Thyroid gland (tissue), 4 donors: ENCODE data around the gene RPS27A. TPM values are rescaled to one million over a fixed set of nuclear protein-coding genes. Genes with fewer than 3 reads are reported as not detected.
A peak's percentile ranks its signal among the peaks of the same experiment; 100 is the strongest.
"Not testable (repeated sequence)": the region's sequence is repeated elsewhere in the genome, so short reads cannot be mapped to it uniquely, and the experiment has no call there.

Experiments used
- DNase-seq, 2 donors: peaks; one replicate each; pipeline ENCODE4 v3.0.0-alpha.2; 2019
- H3K27ac ChIP-seq, 3 donors: fragments of 200-600 bp; sonication (generic); 1 replicate in 2 of 3; 2 replicates in 1 of 3; pipeline ENCODE4 v1.5.1; 2016 to 2019; ENCODE audit warnings: mild to moderate bottlenecking in 1 of 3, moderate library complexity in 1 of 3
- H3K27me3 ChIP-seq: fragments of 200-600 bp; sonication (generic); one replicate; pipeline ENCODE4 v1.5.1; 2019
- H3K36me3 ChIP-seq, 2 donors: fragments of 200-600 bp; sonication (generic); one replicate each; pipeline ENCODE4 v1.5.1; 2016 to 2019
- H3K4me1 ChIP-seq, 2 donors: fragments of 200-600 bp; sonication (generic); one replicate each; pipeline ENCODE4 v1.5.1; 2017 to 2019
- H3K4me3 ChIP-seq, 3 donors: fragments of 200-600 bp; sonication (generic); replicated peaks in 1 of 3; 1 replicate in 2 of 3; 2 replicates in 1 of 3; pipeline ENCODE4 v1.5.1; 2016; ENCODE audit warnings: mild to moderate bottlenecking in 1 of 3
- H3K9me3 ChIP-seq: fragments of 200-600 bp; sonication (generic); one replicate; pipeline ENCODE4 v1.5.1; 2017
- POLR2A ChIP-seq, 2 donors: fragments of 450-650 bp; IDR thresholded peaks; one replicate each; pipeline ENCODE4 v1.6.1; 2017; ENCODE audit warnings: antibody characterized with exemption in 2 of 2, mild to moderate bottlenecking in 2 of 2, moderate library complexity in 1 of 2
- WGBS, 2 donors: methylation state at CpG; one replicate each; pipeline ENCODE4 v1.1.5; 2017; 5-methylcytosine and 5-hydroxymethylcytosine counted together
- intact Hi-C: fragments of 100-400 bp; cut with DNase I; formaldehyde crosslinking; loops from one replicate; pipeline ENCODE4 v1.15.1; 2023
- total RNA-seq, 4 donors: library from RNA; depleted of rRNA; stranded (reverse); fragments of >200 nt; gene quantifications; one replicate each; pipeline ENCODE4 v1.2.3, GENCODE V29; 2016
- TF ChIP-seq, protein P1 (sequence below), 6 experiments: fragments of 200-600 bp in 3 of 6; fragments of 450-650 bp in 3 of 6; sonication (generic) in 3 of 6; IDR thresholded peaks; one replicate each; pipeline ENCODE4 v1.5.1; 2016 to 2019; ENCODE audit warnings: antibody characterized with exemption in 6 of 6, mild to moderate bottlenecking in 2 of 6, inconsistent platforms in 1 of 6, moderate library complexity in 1 of 6

Gene RPS27A
- total RNA-seq, 4 donors from 2014 or later = 529 to 1,905 (median 1,352) TPM

GRCh38 chr2:55204950-55205349 is 27.5 kb upstream of the RPS27A start:
- TF ChIP-seq, protein P1, sequence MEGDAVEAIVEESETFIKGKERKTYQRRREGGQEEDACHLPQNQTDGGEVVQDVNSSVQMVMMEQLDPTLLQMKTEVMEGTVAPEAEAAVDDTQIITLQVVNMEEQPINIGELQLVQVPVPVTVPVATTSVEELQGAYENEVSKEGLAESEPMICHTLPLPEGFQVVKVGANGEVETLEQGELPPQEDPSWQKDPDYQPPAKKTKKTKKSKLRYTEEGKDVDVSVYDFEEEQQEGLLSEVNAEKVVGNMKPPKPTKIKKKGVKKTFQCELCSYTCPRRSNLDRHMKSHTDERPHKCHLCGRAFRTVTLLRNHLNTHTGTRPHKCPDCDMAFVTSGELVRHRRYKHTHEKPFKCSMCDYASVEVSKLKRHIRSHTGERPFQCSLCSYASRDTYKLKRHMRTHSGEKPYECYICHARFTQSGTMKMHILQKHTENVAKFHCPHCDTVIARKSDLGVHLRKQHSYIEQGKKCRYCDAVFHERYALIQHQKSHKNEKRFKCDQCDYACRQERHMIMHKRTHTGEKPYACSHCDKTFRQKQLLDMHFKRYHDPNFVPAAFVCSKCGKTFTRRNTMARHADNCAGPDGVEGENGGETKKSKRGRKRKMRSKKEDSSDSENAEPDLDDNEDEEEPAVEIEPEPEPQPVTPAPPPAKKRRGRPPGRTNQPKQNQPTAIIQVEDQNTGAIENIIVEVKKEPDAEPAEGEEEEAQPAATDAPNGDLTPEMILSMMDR (IDR thresholded peaks at IDR 0.05) = no peak
- no peak for TF ChIP-seq POLR2A (IDR thresholded peaks at IDR 0.05)
- Histone ChIP-seq H3K36me3 (no peaks in the 10 kb centered on the region), H3K4me3 (no peak overlapping the region), H3K27me3 (no peaks in the 10 kb centered on the region), H3K27ac (no peak overlapping the region), H3K9me3 (no peaks in the 10 kb centered on the region), H3K4me1 (no peaks in the 10 kb centered on the region)
- intact Hi-C loops = no loop called here
- 90 to 97% methylated on average over 2 of the region's 2 CpGs for WGBS, 2 donors
- DNase-seq = no peak

- intact Hi-C loops = no loop called here
- Histone ChIP-seq H3K4me3 (no peak overlapping the region), H3K36me3 (no peaks in the 10 kb centered on the region), H3K9me3 (no peaks in the 10 kb centered on the region), H3K27ac (no peak overlapping the region), H3K27me3 (no peaks in the 10 kb centered on the region), H3K4me1 (peaks cover 0 to 2% of the 10 kb centered on the region in 2 donors)
- DNase-seq = no peak
- TF ChIP-seq, protein P1 (IDR thresholded peaks at IDR 0.05) = no peak
- no peak for TF ChIP-seq POLR2A (IDR thresholded peaks at IDR 0.05)
Observed at GRCh38 chr2:55213822-55214221, 18.7 kb upstream of the RPS27A start.

DNA sequence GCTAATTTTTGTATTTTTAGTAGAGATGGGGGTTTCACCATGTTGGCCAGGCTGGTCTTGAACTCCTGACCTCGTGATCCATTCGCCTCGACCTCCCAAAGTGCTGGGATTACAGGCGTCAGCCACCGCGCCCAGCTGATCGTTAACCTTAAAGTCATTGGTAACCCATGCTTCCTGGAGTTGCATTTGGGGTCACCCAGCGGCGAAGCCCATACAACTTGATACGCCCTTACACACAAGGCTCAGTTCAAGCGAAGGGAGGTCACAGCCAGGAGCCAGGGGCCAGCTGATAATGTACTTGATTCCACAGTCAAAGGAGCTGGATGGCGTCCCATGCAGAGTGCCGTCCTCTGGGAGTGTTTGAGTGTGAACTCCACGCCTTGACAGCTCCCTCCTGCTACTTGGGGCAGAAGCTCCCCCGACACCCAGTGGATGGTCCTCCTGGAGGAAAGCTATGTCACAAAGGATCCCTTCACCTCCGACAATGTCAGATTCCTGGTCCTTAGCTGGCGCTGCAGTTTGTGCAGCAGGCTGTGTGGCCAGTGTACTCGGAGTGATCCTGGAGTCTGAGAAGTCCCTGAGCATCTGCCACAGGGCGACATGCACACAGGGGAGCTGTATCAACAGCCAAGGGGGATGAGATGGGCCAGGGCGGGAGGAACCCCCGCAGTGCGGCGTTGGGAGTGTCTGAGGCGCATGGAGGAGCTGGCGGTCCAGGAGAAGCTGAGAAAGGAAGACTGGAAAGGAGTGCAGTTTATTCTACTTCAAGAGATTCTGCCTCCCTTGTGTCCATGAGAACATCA is 8.3 kb upstream of the RPS27A start:
- H3K36me3 ChIP-seq = no peaks in the 10 kb centered on the region
- no peaks in the 10 kb centered on the region for H3K9me3 ChIP-seq
- intact Hi-C loops = no loop called here
- H3K4me3 ChIP-seq = peak overlapping the region in 1 of 3 donors; percentile 73
- peak; percentile 13 to 18 for DNase-seq
- TF ChIP-seq POLR2A (IDR thresholded peaks at IDR 0.05) = no peak
- TF ChIP-seq, protein P1 (IDR thresholded peaks at IDR 0.05) = no peak
- no peaks in the 10 kb centered on the region for H3K4me1 ChIP-seq
- no peaks in the 10 kb centered on the region for H3K27me3 ChIP-seq
- WGBS, 2 donors = 79 to 84% methylated on average over 25 of the region's 25 CpGs
- peak overlapping the region; percentile 90 to 98 (median 94) for H3K27ac ChIP-seq

DNA sequence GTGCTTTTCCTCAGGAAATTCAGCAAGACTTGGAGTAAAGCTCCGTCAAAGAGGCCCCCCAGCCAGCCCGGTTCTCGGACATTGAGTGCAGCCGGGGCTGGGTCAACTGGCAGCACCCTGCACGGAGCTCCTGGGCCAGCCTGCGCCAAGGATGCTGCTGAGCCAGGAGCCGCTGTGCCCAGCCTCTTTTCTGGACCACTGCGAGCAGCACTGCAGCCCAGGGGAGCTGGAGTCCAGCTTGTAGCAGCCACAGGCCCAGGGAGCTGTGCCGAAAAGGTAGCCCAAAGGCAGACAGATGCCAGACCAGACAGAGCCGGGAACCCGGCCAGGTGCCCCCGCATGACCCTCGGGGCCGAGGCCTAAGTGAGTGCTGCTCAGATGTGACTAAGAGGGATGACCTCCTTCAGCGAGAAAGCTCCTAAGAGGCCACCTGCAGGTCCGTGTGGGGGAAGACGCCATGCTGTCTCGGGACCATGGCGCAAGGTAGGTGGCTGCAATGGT is 7.7 kb upstream of the RPS27A start:
- H3K4me3 ChIP-seq = no peak overlapping the region
- TF ChIP-seq, protein P1 (IDR thresholded peaks at IDR 0.05) = no peak
- no peak for TF ChIP-seq POLR2A (IDR thresholded peaks at IDR 0.05)
- no peak overlapping the region for H3K27ac ChIP-seq
- intact Hi-C loops = no loop called here
- no peak for DNase-seq
- H3K9me3 ChIP-seq = no peaks in the 10 kb centered on the region
- no peaks in the 10 kb centered on the region for H3K36me3 ChIP-seq
- H3K27me3 ChIP-seq = no peaks in the 10 kb centered on the region
- no peaks in the 10 kb centered on the region for H3K4me1 ChIP-seq
- WGBS, 2 donors = 80 to 88% methylated on average over 13 to 15 of the region's 19 CpGs

GRCh38 chr2:55225481-55226020 is 6.9 kb upstream of the RPS27A start:
- DNase-seq = peak in 1 of 2 donors; percentile 6
- peaks cover under 1 to 2% of the 10 kb centered on the region in 2 donors for H3K4me1 ChIP-seq
- intact Hi-C loops = no loop called here
- H3K36me3 ChIP-seq = no peaks in the 10 kb centered on the region
- H3K9me3 ChIP-seq = no peaks in the 10 kb centered on the region
- H3K4me3 ChIP-seq = no peak overlapping the region
- no peak overlapping the region for H3K27ac ChIP-seq
- 82 to 86% methylated on average over 19 of the region's 19 CpGs for WGBS, 2 donors
- TF ChIP-seq, protein P1 (IDR thresholded peaks at IDR 0.05) = no peak
- no peak for TF ChIP-seq POLR2A (IDR thresholded peaks at IDR 0.05)
- no peaks in the 10 kb centered on the region for H3K27me3 ChIP-seq

DNA sequence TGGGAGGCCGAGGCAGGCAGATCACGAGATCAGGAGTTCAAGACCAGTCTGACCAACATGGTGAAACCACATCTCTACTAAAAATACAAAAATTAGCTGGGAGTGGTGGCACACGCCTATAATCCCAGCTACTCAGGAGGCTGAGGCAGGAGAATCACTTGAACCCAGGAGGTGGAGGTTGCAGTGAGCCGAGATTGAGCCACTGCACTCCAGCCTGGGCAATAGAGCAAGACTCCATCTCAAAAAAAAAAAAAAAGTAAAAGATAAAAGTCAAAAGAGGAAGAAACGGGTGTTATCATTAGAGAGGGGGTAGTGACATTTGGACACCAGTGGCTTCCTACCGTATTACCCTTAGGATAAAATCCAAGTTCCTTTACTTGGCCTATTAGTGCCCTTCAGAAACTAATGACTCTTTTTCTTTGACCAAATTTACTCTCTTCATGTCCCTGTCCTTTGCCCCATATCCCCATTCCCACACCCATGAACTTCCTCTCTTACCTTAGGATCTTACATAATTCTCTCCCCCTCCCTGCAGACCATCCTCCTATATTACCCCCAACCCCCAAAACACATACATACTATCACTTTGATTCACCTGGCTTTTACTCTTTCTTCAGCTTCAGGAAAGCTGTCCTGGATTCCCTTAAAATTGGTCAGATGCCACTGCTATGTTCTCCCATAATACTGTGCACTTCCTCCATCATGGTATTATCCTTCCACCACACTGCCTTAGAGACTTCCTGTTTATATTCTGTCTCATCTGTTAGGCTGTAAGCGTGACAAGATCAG is 4.9 kb upstream of the RPS27A start:
- intact Hi-C loops, H3K36me3 ChIP-seq, DNase-seq, H3K4me3 ChIP-seq, H3K9me3 ChIP-seq, H3K27ac ChIP-seq, H3K27me3 ChIP-seq: not testable (repeated sequence)
- peaks cover 11 to 12% of the 10 kb centered on the region in 2 donors for H3K4me1 ChIP-seq
- WGBS, 2 donors = 75 to 85% methylated on average over 7 of the region's 7 CpGs
